GM19463 (cell line): ENCODE measurements around the gene TMEM237.

ENCODE experiments used
- ATAC-seq: cut with Tn5 transposase; IDR thresholded peaks from one replicate; pipeline ENCODE4 v1.9.1; 2021; ENCODE audit warnings: mild to moderate bottlenecking, moderate library complexity; ENCODE audit not compliant: unreplicated experiment

TMEM237 gene

GRCh38 chr2:201642579-201643215 lies 606 bp downstream of the TMEM237 start:
- peak; percentile 79 for ATAC-seq

DNA sequence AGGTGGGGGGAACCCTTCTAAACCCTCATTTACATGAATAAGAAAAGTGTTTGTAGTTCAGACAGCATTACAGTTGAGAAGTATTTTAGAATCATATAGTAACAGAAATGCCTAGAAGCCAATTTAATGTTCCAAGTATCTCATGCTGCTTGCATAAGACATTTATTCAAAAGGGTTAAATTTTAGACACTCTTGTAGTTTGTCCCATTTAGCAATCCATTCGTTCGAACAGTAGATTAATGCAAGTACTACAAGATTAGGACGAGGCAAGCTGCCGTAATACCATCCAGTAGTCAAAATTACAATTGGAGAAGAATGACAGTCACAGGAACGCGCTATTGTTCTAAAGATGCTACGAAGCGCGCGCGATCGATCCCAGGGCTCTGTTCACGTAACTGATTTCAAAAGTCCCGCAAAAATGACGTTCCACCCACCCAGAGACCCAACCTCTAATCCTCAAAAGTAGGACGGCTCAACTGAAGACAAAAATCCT lies 1.2 kb downstream of the TMEM237 start:
- ATAC-seq: peak; percentile 36

DNA sequence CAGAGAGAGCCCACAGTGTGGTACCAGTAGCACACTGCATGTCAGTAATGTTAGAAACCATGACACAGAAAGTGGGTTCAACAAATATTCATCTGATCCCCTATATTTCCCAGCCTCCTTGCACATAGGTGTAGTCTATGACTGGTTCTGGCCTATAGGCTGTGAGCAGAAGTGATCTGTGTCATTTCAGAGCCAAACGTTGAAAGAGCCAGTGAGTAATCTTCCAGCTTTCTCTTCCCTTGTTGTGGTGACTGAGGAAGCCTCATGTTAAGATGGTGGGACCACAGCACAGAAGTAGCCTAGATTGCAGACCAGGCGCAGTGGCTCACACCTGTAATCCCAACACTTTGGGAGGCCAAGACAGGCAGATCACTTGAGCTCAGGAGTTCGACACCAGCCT lies 4.1 kb downstream of the TMEM237 start:
- ATAC-seq: no peak

GRCh38 chr2:201638326-201638725 lies 5.0 kb downstream of the TMEM237 start:
- no peak for ATAC-seq

GRCh38 chr2:201633661-201634249 lies 9.5 kb downstream of the TMEM237 start:
- no peak for ATAC-seq

DNA sequence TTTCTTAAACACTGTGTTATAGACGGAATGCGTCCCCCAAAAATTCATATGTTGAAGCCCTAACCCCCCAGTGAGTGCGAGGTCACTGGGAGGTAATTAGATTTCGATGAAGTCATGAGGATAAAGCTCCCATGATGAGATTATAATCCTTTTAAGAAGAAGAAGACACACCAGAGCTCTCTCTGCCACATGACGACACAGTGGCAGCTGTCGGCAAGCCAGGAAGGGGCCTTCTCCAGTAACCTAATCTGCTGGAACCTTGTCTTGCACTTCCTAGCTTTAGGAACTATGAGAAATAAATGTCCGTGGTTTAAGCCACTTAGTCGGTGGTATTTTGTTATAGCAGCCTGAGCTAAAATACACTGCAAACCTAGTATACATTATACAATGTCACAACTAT lies 12.3 kb downstream of the TMEM237 start:
- no peak for ATAC-seq

DNA sequence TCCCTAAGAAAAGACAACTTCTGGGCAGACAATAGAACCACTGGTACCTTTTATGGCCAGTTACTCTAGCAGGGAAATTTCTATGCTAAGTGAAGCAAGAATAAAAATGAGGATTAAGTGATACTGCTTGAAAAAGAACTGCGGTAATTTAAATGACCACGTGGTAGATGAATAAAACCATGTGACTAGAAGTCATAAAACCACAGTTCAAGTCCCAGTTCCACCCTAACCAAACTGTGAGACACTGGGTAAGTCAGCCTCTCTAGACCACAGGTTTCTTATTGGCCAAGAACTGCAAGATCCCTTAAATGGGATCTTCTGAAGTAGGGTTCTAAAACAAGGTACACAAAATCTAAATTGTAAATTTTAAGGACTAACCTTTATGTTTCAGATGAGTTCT lies 12.7 kb downstream of the TMEM237 start:
- no peak for ATAC-seq

GRCh38 chr2:201628545-201628944 lies 14.8 kb downstream of the TMEM237 start:
- no peak for ATAC-seq

- ATAC-seq: no peak
Measured at GRCh38 chr2:201622306-201622970, 20.9 kb downstream of the TMEM237 start.

DNA sequence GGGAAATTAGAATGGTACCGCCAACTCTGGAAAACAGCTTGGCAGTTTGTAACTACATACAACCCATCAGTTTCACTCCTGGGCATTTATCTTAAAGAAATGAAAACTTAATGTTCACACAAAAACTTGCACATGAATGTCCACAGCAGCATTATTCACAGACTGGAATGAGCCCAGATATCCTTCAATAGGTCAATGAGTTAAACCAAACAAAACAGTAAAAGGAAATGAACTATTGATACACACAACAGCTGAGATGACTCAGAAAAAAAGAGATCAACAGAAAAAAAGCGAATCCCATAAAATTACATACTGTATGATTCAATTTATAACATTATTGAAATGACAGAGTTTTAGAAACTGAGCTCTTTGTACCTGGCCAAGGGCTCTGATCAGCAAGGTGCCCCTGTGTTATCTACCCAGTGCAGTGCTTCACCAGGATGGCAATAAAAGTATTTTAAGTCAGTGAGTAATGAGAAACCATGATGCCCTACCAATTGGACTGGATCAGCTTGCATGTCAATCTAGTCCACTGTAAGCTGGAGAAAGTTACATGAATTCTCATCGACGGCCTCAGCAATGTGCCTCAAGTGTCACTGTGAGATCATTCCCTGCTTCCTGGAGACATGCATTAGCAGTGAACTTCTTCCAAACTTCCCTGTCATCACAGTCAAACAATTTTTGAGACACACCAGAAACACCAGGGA lies 21.9 kb downstream of the TMEM237 start:
- no peak for ATAC-seq

- no peak for ATAC-seq
Measured at GRCh38 chr2:201618744-201619662, 24.3 kb downstream of the TMEM237 start.

GRCh38 chr2:201608021-201608420 lies 35.3 kb downstream of the TMEM237 start:
- ATAC-seq: no peak

DNA sequence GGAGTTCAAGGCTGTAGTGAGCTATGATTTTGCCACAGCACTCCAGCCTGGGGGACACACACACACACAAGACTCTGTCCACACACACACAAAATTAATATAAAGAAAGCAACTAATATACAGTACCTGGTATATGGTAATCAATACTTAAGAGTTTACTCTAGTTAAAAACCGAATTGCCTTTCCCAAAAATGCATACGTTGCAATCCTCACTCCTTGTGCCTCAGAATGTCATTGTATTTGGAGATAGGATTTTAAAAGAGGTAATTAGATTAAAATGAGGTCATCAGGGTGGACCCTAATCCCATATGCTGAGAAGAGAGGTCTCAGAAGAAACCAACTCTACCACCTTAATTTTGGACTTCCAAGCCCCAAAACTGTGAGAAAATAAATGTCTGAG lies 35.7 kb downstream of the TMEM237 start:
- no peak for ATAC-seq

DNA sequence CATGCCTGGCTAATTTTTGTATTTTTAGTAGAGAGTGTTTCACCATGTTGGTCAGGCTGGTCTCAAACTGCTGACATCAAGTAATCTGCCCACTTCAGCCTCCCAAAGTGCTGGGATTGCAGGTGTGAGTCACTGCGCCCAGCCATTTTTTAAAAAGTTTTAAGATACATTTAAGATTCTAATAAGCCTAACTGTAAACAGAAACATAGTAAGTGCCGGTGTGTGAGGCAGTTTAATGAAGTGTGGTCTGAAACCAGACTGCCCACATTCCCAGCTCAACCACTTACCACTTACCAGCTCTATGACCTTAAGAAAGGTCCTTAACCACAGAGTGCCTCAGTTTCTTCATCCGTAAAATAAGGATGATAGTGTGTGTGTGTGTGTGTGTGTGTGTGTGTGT lies 42.4 kb downstream of the TMEM237 start:
- ATAC-seq: no peak

DNA sequence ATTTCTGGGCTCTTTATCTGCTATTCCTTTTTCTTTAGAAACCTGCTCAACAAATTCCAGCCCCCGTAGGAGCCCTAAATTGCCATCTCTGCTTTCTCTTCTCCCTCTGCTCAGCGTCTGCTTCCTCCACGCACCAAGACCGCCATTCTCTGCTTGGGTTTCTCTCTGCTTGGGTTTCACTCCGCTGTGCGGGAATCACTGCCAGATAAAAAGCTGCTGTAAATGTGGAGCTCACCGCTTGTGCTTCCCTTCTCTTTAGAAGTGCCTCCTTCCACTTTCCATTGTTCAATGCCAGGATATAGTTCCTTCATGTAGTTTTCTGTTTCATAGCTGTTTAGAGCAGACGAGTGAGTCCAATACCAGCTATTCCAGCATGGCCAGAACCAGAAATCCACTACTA lies 45.9 kb downstream of the TMEM237 start:
- ATAC-seq: no peak

- ATAC-seq: no peak
Measured at GRCh38 chr2:201580486-201580885, 62.8 kb downstream of the TMEM237 start.

DNA sequence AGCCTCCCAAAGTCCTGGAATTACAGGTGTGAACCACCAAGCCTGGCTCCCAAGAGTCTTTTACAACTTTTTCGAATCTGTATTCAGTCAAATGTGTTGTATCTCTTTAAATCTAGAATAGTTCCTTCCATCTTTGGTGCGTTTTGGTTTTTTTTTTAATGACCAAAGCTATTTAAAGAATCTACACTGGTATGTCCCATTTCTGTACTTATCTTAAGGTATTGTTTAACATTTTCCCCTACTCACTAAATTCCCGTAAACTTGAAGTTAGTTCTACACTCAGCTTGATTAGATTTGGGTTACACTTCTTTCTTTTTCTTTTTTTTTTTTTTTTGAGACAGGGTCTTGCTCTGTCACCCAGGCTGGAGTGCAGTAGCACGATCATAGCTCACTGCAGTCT lies 63.8 kb downstream of the TMEM237 start:
- no peak for ATAC-seq

DNA sequence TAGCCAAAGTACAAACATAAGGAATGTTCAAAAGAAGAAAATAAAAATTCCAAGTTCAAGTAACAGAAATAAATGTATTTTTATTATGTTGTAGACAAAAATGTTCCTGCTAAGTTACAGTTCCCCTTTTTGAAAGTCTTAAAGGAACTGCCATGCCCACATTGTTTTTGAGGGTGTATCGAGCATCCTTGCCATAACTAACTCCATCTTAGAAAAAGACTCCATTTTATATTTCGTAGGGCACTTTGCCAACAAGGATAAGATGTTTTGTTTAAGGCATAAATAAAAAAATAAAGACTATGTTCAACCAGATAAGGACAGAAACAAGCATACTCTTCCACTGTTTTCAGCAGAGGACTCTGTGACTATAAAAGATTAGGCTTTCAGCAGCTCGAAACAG lies 67.3 kb downstream of the TMEM237 start:
- no peak for ATAC-seq

GRCh38 chr2:201574766-201575165 lies 68.5 kb downstream of the TMEM237 start:
- no peak for ATAC-seq

GRCh38 chr2:201572846-201573508 lies 70.3 kb downstream of the TMEM237 start:
- ATAC-seq: no peak
